Osteoblast (primary cell): Measurements from ENCODE around the gene ZNF699. TPM values are rescaled to one million over a fixed set of nuclear protein-coding genes. Genes with fewer than 3 reads are reported as not detected.
A peak's percentile ranks its signal among the peaks of the same experiment; 100 is the strongest.
"Not testable (repeated sequence)": the region's sequence is repeated elsewhere in the genome, so short reads cannot be mapped to it uniquely, and the experiment has no call there.

Source experiments
- DNase-seq: peaks from one replicate; pipeline ENCODE4 v3.0.0; 2011; ENCODE audit warnings: low spot score, mixed read lengths; ENCODE audit not compliant: insufficient read length; ENCODE audit errors: missing footprints
- H2AFZ ChIP-seq: 2 replicates; pipeline ENCODE4 v1.6.0; 2011; ENCODE audit warnings: mild to moderate bottlenecking, low read length
- H3K27ac ChIP-seq: 2 replicates; pipeline ENCODE4 v1.5.1; 2011; ENCODE audit warnings: mild to moderate bottlenecking, low read depth, low read length, moderate library complexity
- H3K27me3 ChIP-seq: 2 replicates; pipeline ENCODE4 v1.6.0; 2012; ENCODE audit warnings: mild to moderate bottlenecking, control low read depth, inconsistent platforms, low read length, moderate library complexity; ENCODE audit not compliant: insufficient read depth
- H3K36me3 ChIP-seq: 2 replicates; pipeline ENCODE4 v1.5.1; 2011; ENCODE audit warnings: mild to moderate bottlenecking, low read length, control low read depth, moderate library complexity; ENCODE audit not compliant: insufficient read depth
- H3K4me1 ChIP-seq: 2 replicates; pipeline ENCODE4 v1.5.1; 2011; ENCODE audit warnings: mild to moderate bottlenecking, low read length, control low read depth, moderate library complexity; ENCODE audit not compliant: insufficient read depth
- H3K4me2 ChIP-seq: 2 replicates; pipeline ENCODE4 v1.6.0; 2011; ENCODE audit warnings: mild to moderate bottlenecking, low read length; ENCODE audit not compliant: insufficient read depth
- H3K4me3 ChIP-seq: fragments of 200-600 bp; sonication (generic); 3 replicates; pipeline ENCODE4 v1.5.1; 2012; ENCODE audit warnings: mild to moderate bottlenecking, low read length, inconsistent platforms; ENCODE audit not compliant: insufficient read depth
- H3K79me2 ChIP-seq: 2 replicates; pipeline ENCODE4 v1.6.0; 2012; ENCODE audit warnings: mild to moderate bottlenecking, low read length, control low read depth, inconsistent platforms; ENCODE audit not compliant: insufficient read depth
- H3K9me3 ChIP-seq: 2 replicates; pipeline ENCODE4 v1.5.1; 2011; ENCODE audit warnings: low read depth, low read length, control low read depth
- H4K20me1 ChIP-seq: 2 replicates; pipeline ENCODE4 v1.6.0; 2012; ENCODE audit warnings: mild to moderate bottlenecking, low read length, control low read depth; ENCODE audit not compliant: insufficient read depth
- total RNA-seq: library from RNA; depleted of rRNA; stranded (reverse); fragments of >200 nt; gene quantifications from 2 replicates; pipeline ENCODE4 v1.2.3, GENCODE V29; 2012
- TF ChIP-seq, protein P1 (sequence below): IDR thresholded peaks from 2 replicates; pipeline ENCODE4 v1.5.1; 2011; ENCODE audit warnings: mild to moderate bottlenecking, low read depth, low read length, moderate library complexity; ENCODE audit errors: extremely low read depth

Gene ZNF699
- total RNA-seq, 1 donor, result 19.2 TPM

- Histone ChIP-seq H3K4me2 (peak overlapping the region; percentile 92), H4K20me1 (no peaks in the 10 kb centered on the region), H3K27me3 (no peaks in the 10 kb centered on the region), H3K79me2 (peaks cover 48% of the 10 kb centered on the region), H3K36me3 (peaks cover 37% of the 10 kb centered on the region), H3K9me3 (peaks cover 6% of the 10 kb centered on the region), H3K4me3 (no peak overlapping the region), H3K4me1 (peaks cover 12% of the 10 kb centered on the region), H3K27ac (peak overlapping the region; percentile 91), H2AFZ (no peak overlapping the region)
- peak; percentile 81 for DNase-seq
- TF ChIP-seq, protein P1, sequence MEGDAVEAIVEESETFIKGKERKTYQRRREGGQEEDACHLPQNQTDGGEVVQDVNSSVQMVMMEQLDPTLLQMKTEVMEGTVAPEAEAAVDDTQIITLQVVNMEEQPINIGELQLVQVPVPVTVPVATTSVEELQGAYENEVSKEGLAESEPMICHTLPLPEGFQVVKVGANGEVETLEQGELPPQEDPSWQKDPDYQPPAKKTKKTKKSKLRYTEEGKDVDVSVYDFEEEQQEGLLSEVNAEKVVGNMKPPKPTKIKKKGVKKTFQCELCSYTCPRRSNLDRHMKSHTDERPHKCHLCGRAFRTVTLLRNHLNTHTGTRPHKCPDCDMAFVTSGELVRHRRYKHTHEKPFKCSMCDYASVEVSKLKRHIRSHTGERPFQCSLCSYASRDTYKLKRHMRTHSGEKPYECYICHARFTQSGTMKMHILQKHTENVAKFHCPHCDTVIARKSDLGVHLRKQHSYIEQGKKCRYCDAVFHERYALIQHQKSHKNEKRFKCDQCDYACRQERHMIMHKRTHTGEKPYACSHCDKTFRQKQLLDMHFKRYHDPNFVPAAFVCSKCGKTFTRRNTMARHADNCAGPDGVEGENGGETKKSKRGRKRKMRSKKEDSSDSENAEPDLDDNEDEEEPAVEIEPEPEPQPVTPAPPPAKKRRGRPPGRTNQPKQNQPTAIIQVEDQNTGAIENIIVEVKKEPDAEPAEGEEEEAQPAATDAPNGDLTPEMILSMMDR, result no peak
Observed at GRCh38 chr19:9306443-9306842, 3.2 kb downstream of the ZNF699 start.

DNA sequence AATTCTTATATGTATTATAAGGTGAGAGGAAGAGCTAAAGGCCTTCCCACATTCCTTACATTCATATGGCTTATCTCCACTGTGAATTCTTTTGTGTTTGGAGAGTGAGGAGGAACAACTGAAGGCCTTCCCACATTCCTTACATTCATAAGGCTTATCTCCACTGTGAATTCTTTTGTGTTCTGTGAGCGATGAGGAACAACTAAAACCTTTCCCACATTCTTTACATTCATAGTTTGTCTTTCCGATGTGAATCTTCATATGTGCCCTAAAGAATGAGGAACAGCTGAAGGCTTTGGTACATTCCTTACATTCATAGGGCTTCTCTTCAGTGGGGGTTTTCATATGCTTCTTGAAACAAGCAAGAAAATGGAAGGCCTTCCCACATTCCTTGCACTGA lies 13.3 kb downstream of the ZNF699 start:
- Histone ChIP-seq H4K20me1 (no peaks in the 10 kb centered on the region), H3K4me2 (no peak overlapping the region), H3K9me3 (peaks cover 56% of the 10 kb centered on the region), H3K79me2 (peaks cover 27% of the 10 kb centered on the region), H3K36me3 (peaks cover 74% of the 10 kb centered on the region), H3K27me3 (no peaks in the 10 kb centered on the region), H3K4me3 (no peak overlapping the region), H2AFZ (no peak overlapping the region), H3K4me1 (no peaks in the 10 kb centered on the region), H3K27ac (no peak overlapping the region)
- no peak for DNase-seq
- TF ChIP-seq, protein P1, result no peak

GRCh38 chr19:9295411-9295849 lies 14.2 kb downstream of the ZNF699 start:
- Histone ChIP-seq H3K79me2 (peaks cover 19% of the 10 kb centered on the region), H2AFZ (no peak overlapping the region), H3K4me3 (no peak overlapping the region), H3K36me3 (peaks cover 64% of the 10 kb centered on the region), H4K20me1 (no peaks in the 10 kb centered on the region), H3K27me3 (no peaks in the 10 kb centered on the region), H3K4me2 (no peak overlapping the region), H3K9me3 (peaks cover 49% of the 10 kb centered on the region), H3K27ac (no peak overlapping the region), H3K4me1 (no peaks in the 10 kb centered on the region)
- TF ChIP-seq, protein P1, result no peak
- no peak for DNase-seq

GRCh38 chr19:9289231-9289884 lies 20.3 kb downstream of the ZNF699 start:
- no peak overlapping the region for H2AFZ ChIP-seq
- H3K4me3 ChIP-seq, result no peak overlapping the region
- no peak overlapping the region for H3K27ac ChIP-seq
- TF ChIP-seq, protein P1, result no peak
- peaks cover 9% of the 10 kb centered on the region for H3K79me2 ChIP-seq
- no peaks in the 10 kb centered on the region for H3K27me3 ChIP-seq
- H3K9me3 ChIP-seq, result peaks cover 12% of the 10 kb centered on the region
- H3K36me3 ChIP-seq, result peaks cover 10% of the 10 kb centered on the region
- H3K4me2 ChIP-seq, result no peak overlapping the region
- DNase-seq, result no peak
- H4K20me1 ChIP-seq, result no peaks in the 10 kb centered on the region
- H3K4me1 ChIP-seq, result no peaks in the 10 kb centered on the region

GRCh38 chr19:9283485-9283884 lies 26.2 kb downstream of the ZNF699 start:
- H3K27me3 ChIP-seq, H3K79me2 ChIP-seq, H2AFZ ChIP-seq, DNase-seq, H3K9me3 ChIP-seq, H4K20me1 ChIP-seq, H3K36me3 ChIP-seq, H3K4me2 ChIP-seq, H3K27ac ChIP-seq, H3K4me3 ChIP-seq, H3K4me1 ChIP-seq: not testable (repeated sequence)
